Activated CD4-positive, CD25-positive, alpha-beta regulatory T cell treated with anti-CD3 and anti-CD28 coated beads, Interleukin-2, amount 50 U/mL, for 16 hours (primary cell): ENCODE results near the gene TCFL5.

Experiments
- DNase-seq: peaks from one replicate; pipeline ENCODE4 v3.0.0-alpha.2; 2020; ENCODE audit warnings: low read depth, low spot score

Gene TCFL5

GRCh38 chr20:62823688-62824475 is 37.7 kb downstream of the TCFL5 start:
- no peak for DNase-seq

- DNase-seq: no peak
These were observed 38.6 kb downstream of the TCFL5 start for GRCh38 chr20:62822788-62823651.

- DNase-seq: no peak
These were observed 39.3 kb downstream of the TCFL5 start for GRCh38 chr20:62822239-62822787.

- DNase-seq: no peak
These were observed 39.9 kb downstream of the TCFL5 start for GRCh38 chr20:62821726-62822210.

- no peak for DNase-seq
These were observed 40.5 kb downstream of the TCFL5 start for GRCh38 chr20:62820962-62821725.

- DNase-seq: no peak
These were observed 41.2 kb downstream of the TCFL5 start for GRCh38 chr20:62820208-62820961.

- DNase-seq: no peak
These were observed 42.0 kb downstream of the TCFL5 start for GRCh38 chr20:62819494-62820174.

GRCh38 chr20:62818592-62819493 is 42.8 kb downstream of the TCFL5 start:
- no peak for DNase-seq

GRCh38 chr20:62817975-62818591 is 43.5 kb downstream of the TCFL5 start:
- no peak for DNase-seq

- DNase-seq: no peak
These were observed 44.4 kb downstream of the TCFL5 start, which contains the start of gene COL9A3 for GRCh38 chr20:62816884-62817873. COL9A3 (plus strand) TSS chr20:62817050; CDS start chr20:62817065, 15 bp downstream.

- no peak for DNase-seq
These were observed 45.4 kb downstream of the TCFL5 start for GRCh38 chr20:62816031-62816883.

- no peak for DNase-seq
These were observed 46.3 kb downstream of the TCFL5 start for GRCh38 chr20:62815066-62815991.

- no peak for DNase-seq
These were observed 46.9 kb downstream of the TCFL5 start for GRCh38 chr20:62814709-62815065.

GRCh38 chr20:62814060-62814708 is 47.4 kb downstream of the TCFL5 start:
- no peak for DNase-seq

GRCh38 chr20:62813588-62813987 is 48.0 kb downstream of the TCFL5 start:
- DNase-seq: no peak
